Lung (tissue), 12 donors: ENCODE results near the gene PAPSS2. TPM values are rescaled to one million over a fixed set of nuclear protein-coding genes. Genes with fewer than 3 reads are reported as not detected.

ENCODE experiments used
- ATAC-seq: fragments of 200-7000 bp; cut with Tn5 transposase; one replicate; pipeline ENCODE4 v1.9.1; 2020; ENCODE audit warnings: moderate number of reproducible peaks; ENCODE audit not compliant: insufficient read depth, low FRiP score
- DNase-seq, 3 donors: peaks; one replicate each; pipeline ENCODE4 v3.0.0-alpha.2; 2013 to 2017
- H3K27ac ChIP-seq, 2 donors: one replicate each; pipeline ENCODE4 v1.5.1; 2013; ENCODE audit warnings: mild to moderate bottlenecking in 2 of 2, moderate library complexity in 2 of 2, control low read depth in 1 of 2, inconsistent platforms in 1 of 2, low read depth in 1 of 2, low read length in 1 of 2
- H3K27me3 ChIP-seq, 3 donors: one replicate each; pipeline ENCODE4 v1.5.1; 2013; ENCODE audit warnings: low read length in 2 of 3; ENCODE audit not compliant: control insufficient read depth in 3 of 3, insufficient read depth in 3 of 3
- H3K36me3 ChIP-seq, 4 donors: one replicate each; pipeline ENCODE4 v1.5.1; 2013; ENCODE audit warnings: low read length in 4 of 4, mild to moderate bottlenecking in 1 of 4, moderate library complexity in 1 of 4; ENCODE audit not compliant: control insufficient read depth in 4 of 4, insufficient read depth in 4 of 4
- H3K4me1 ChIP-seq, 5 donors: one replicate each; pipeline ENCODE4 v1.5.1; 2013; ENCODE audit warnings: low read length in 5 of 5, mild to moderate bottlenecking in 2 of 5, moderate library complexity in 1 of 5; ENCODE audit not compliant: control insufficient read depth in 5 of 5, insufficient read depth in 5 of 5
- H3K4me3 ChIP-seq: one replicate; pipeline ENCODE4 v1.5.1; 2013; ENCODE audit warnings: mild to moderate bottlenecking, control low read depth, moderate library complexity
- H3K9ac ChIP-seq, 2 donors: one replicate each; pipeline ENCODE4 v1.5.1; 2013; ENCODE audit warnings: low read length in 2 of 2, control low read depth in 1 of 2; ENCODE audit not compliant: insufficient read depth in 1 of 2
- H3K9me3 ChIP-seq, 4 donors: one replicate each; pipeline ENCODE4 v1.5.1; 2013; ENCODE audit warnings: low read length in 3 of 4, mild to moderate bottlenecking in 1 of 4, moderate library complexity in 1 of 4; ENCODE audit not compliant: control insufficient read depth in 4 of 4, insufficient read depth in 3 of 4
- WGBS, 2 donors: extraction: QIAGEN DNeasy Blood & Tissue Kit; methylation state at CpG; one replicate each; pipeline ENCODE4 v1.1.7; 2013; 5-methylcytosine and 5-hydroxymethylcytosine counted together
- polyA plus RNA-seq, 2 donors: library from polyadenylated mRNA; stranded (reverse); fragments of 200-250 nt; gene quantifications; one replicate each; pipeline ENCODE4 v1.2.1, GENCODE V29; 2013
- total RNA-seq, 2 donors: library from RNA; depleted of rRNA in 1 of 2; stranded (reverse); fragments of >200 nt in 1 of 2; gene quantifications; one replicate each; pipeline ENCODE4 v1.2.1, GENCODE V29; 2014 to 2021
- TF ChIP-seq, protein P1 (sequence below): IDR thresholded peaks from 2 replicates; pipeline ENCODE4 v1.5.1; 2012; ENCODE audit warnings: mild to moderate bottlenecking; ENCODE audit errors: control extremely low read depth, extremely low read depth
- donor health status: control.
- donor health status: control.
- donor health status: Bipolar disorder and iron deficiency.
- donor health status: healthy.
- donor health status: DM: yes; HTN: yes; CAD: no.

The PAPSS2 gene
- total and polyA plus RNA-seq, 4 donors, result 29.0 to 107 (median 81.1) TPM

DNA sequence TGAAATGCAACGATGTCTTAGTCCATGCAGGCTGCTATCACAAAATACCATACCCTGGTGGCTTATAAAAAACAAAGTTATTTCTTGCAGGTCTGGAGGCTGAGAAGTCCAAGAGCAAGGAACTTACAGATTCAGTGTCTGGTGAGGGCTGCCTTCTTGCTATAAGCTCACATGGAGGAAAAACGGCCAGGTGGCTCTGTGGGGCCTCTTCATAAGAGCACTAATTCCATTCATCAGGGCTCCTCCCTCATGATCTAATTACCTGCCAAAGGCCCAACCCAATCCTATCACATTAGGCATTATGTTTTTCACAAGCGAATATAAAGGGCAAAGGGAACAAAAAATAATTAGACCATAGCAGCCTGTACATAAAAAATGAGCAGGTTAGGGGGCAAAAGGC lies 35.4 kb downstream of the PAPSS2 start:
- Histone ChIP-seq H3K27me3 (no peaks in the 10 kb centered on the region), H3K9me3 (peaks cover 0 to 3% (median 0%) of the 10 kb centered on the region in 4 donors), H3K9ac (no peak overlapping the region), H3K4me1 (peaks cover 0 to 14% (median 0%) of the 10 kb centered on the region in 5 donors), H3K36me3 (no peaks in the 10 kb centered on the region), H3K4me3 (no peak overlapping the region), H3K27ac (no peak overlapping the region)
- ATAC-seq, result no peak
- WGBS, 2 donors, result 87 to 91% methylated on average over 3 of the region's 3 CpGs
- TF ChIP-seq, protein P1, sequence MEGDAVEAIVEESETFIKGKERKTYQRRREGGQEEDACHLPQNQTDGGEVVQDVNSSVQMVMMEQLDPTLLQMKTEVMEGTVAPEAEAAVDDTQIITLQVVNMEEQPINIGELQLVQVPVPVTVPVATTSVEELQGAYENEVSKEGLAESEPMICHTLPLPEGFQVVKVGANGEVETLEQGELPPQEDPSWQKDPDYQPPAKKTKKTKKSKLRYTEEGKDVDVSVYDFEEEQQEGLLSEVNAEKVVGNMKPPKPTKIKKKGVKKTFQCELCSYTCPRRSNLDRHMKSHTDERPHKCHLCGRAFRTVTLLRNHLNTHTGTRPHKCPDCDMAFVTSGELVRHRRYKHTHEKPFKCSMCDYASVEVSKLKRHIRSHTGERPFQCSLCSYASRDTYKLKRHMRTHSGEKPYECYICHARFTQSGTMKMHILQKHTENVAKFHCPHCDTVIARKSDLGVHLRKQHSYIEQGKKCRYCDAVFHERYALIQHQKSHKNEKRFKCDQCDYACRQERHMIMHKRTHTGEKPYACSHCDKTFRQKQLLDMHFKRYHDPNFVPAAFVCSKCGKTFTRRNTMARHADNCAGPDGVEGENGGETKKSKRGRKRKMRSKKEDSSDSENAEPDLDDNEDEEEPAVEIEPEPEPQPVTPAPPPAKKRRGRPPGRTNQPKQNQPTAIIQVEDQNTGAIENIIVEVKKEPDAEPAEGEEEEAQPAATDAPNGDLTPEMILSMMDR, result no peak
- no peak for DNase-seq

DNA sequence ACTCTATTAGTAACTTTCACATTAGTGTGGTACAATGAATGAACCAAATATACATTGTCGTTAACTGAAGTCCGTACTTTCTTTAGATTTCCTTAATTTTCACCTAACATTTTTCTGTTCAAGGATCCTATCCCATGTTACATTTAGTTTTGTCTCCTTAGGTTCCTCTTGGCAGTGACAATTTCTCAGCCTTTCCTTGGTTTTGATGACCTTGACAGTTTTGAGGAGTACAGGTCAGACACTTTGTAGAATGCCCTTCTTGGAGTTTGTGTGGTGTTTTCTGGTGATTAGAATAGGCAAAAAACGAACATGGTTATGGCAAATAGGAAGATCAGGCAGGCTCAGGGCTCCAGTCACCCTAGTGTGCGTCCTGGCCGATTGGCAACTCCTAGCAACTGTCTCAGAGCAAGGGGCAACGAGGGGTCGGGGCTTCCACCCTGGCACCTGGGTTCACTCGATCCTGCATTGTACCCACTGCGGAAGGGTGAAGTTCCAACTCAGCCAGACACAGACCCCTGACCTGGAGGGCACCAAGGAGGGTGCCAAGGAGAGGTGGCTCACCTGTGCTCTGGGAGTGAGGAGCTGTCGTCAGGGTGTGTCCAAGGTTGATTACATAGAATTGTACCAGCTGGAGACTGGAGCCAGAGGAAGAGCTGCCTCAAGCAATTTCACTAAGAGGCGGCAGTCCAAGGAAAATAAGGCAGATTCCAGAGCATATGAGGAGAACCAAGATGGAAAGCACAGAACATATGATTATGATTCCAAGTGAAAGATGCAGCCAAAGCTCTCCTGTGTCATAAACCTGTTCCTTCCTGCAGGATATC lies 37.5 kb downstream of the PAPSS2 start:
- WGBS, 2 donors, result 80 to 89% methylated on average over 11 of the region's 11 CpGs

DNA sequence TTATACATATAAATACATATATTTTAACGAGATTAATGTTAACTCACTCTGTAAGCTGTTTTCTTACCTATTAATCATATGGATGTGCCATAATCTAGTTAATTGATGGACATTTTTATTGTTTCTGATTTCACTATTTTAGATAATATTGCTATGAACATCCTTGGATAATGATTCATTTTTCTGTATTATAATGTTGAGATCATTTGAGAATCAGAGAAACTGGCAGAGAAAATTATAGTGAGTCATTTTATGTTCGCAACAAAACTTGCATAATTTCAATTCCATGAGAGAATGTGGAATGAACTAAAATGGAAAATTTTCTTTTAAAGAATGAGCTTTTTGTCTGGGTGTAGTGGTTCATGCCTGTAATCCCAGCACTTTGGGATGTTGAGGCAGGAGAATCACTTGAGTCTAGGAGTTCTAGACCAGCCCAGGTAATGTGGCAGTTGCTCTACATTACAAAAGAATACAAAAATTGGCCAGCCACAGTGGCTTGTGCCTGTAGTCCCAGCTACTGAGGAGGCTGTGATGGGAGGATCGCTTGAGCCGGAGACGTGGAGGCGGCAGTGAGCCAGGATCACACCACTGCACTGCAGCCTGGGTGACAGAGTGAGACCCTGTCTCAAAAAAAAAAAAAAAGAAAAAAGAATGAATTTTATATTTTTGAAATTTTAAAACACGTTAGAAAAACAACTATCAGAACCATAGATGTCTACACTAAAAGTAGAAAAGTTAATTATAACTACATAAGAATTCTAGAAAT lies 40.5 kb downstream of the PAPSS2 start:
- 90 to 93% methylated on average over 7 of the region's 7 CpGs for WGBS, 2 donors
- TF ChIP-seq, protein P1, result no peak
- DNase-seq (no peak), ATAC-seq (no peak)
- H3K4me3 ChIP-seq, result no peak overlapping the region
- no peaks in the 10 kb centered on the region for H3K27me3 ChIP-seq
- H3K9me3 ChIP-seq, result no peaks in the 10 kb centered on the region
- H3K9ac ChIP-seq, result no peak overlapping the region
- peaks cover 0 to 16% (median 5%) of the 10 kb centered on the region in 5 donors for H3K4me1 ChIP-seq
- peaks cover 0 to 4% (median 0%) of the 10 kb centered on the region in 4 donors for H3K36me3 ChIP-seq
- H3K27ac ChIP-seq, result no peak overlapping the region

More for the DNA sequence above, 37.5 kb downstream of the PAPSS2 start:
- H3K9me3 ChIP-seq, result peaks cover 0 to 3% (median 0%) of the 10 kb centered on the region in 4 donors
- ATAC-seq, result no peak
- no peak overlapping the region for H3K27ac ChIP-seq
- DNase-seq, result no peak
- no peaks in the 10 kb centered on the region for H3K27me3 ChIP-seq
- H3K9ac ChIP-seq, result no peak overlapping the region
- H3K4me3 ChIP-seq, result no peak overlapping the region
- H3K4me1 ChIP-seq, result peaks cover 0 to 20% (median 2%) of the 10 kb centered on the region in 5 donors
- no peaks in the 10 kb centered on the region for H3K36me3 ChIP-seq
- TF ChIP-seq, protein P1, result no peak
